Subcutaneous abdominal adipose tissue (tissue), 5 donors: ENCODE results near the gene CIROP.
A peak's percentile ranks its signal among the peaks of the same experiment; 100 is the strongest.

Experiments used
- H3K27ac ChIP-seq: one replicate; pipeline ENCODE4 v1.7.0; 2013; ENCODE audit warnings: low read depth, mild to moderate bottlenecking, inconsistent platforms, low read length, moderate library complexity
- H3K27me3 ChIP-seq, 5 donors: one replicate each; pipeline ENCODE4 v1.7.0; 2013; ENCODE audit warnings: low read length in 5 of 5, inconsistent platforms in 1 of 5; ENCODE audit not compliant: control insufficient read depth in 5 of 5, insufficient read depth in 4 of 5
- H3K36me3 ChIP-seq, 5 donors: one replicate each; pipeline ENCODE4 v1.7.0; 2013; ENCODE audit warnings: low read length in 5 of 5; ENCODE audit not compliant: control insufficient read depth in 5 of 5, insufficient read depth in 5 of 5
- H3K4me1 ChIP-seq, 5 donors: one replicate each; pipeline ENCODE4 v1.7.0; 2013; ENCODE audit warnings: low read length in 5 of 5, mild to moderate bottlenecking in 3 of 5, moderate library complexity in 1 of 5; ENCODE audit not compliant: control insufficient read depth in 5 of 5, insufficient read depth in 5 of 5
- H3K4me3 ChIP-seq, 5 donors: one replicate each; pipeline ENCODE4 v1.7.0; 2013; ENCODE audit warnings: low read length in 5 of 5, low read depth in 1 of 5
- H3K9ac ChIP-seq, 5 donors: one replicate each; pipeline ENCODE4 v1.7.0; 2013; ENCODE audit warnings: low read length in 5 of 5, mild to moderate bottlenecking in 4 of 5, moderate library complexity in 3 of 5
- H3K9me3 ChIP-seq, 5 donors: one replicate each; pipeline ENCODE4 v1.7.0; 2013; ENCODE audit warnings: low read length in 5 of 5; ENCODE audit not compliant: control insufficient read depth in 5 of 5
- donor health status: healthy.
- donor health status: healthy.
- donor health status: healthy.
- donor health status: healthy.
- donor health status: healthy.

CIROP gene

GRCh38 chr14:23145794-23146350, 41.1 kb upstream of the CIROP start:
- Histone ChIP-seq H3K4me1 (peaks cover 0 to 34% (median 22%) of the 10 kb centered on the region in 5 donors), H3K36me3 (no peaks in the 10 kb centered on the region), H3K9ac (peak overlapping the region in 2 of 5 donors; percentile 31 to 47), H3K9me3 (no peaks in the 10 kb centered on the region), H3K27ac (peak overlapping the region; percentile 12), H3K4me3 (no peak overlapping the region), H3K27me3 (no peaks in the 10 kb centered on the region)

GRCh38 chr14:23143911-23144310, 39.1 kb upstream of the CIROP start:
- Histone ChIP-seq H3K9me3 (no peaks in the 10 kb centered on the region), H3K27ac (no peak overlapping the region), H3K4me1 (peaks cover 0 to 34% (median 22%) of the 10 kb centered on the region in 5 donors), H3K36me3 (peaks cover 0 to 15% (median 14%) of the 10 kb centered on the region in 5 donors), H3K9ac (no peak overlapping the region), H3K27me3 (no peaks in the 10 kb centered on the region), H3K4me3 (no peak overlapping the region)

- Histone ChIP-seq H3K9ac (no peak overlapping the region), H3K36me3 (peaks cover 0 to 26% (median 20%) of the 10 kb centered on the region in 5 donors), H3K9me3 (no peaks in the 10 kb centered on the region), H3K27me3 (no peaks in the 10 kb centered on the region), H3K4me3 (no peak overlapping the region), H3K4me1 (peaks cover 0 to 34% (median 22%) of the 10 kb centered on the region in 5 donors), H3K27ac (no peak overlapping the region)
These were observed 38.0 kb upstream of the CIROP start for GRCh38 chr14:23142826-23143225.

- Histone ChIP-seq H3K27ac (peak overlapping the region; percentile 58), H3K9me3 (no peaks in the 10 kb centered on the region), H3K4me3 (no peak overlapping the region), H3K4me1 (peaks cover 0 to 34% (median 20%) of the 10 kb centered on the region in 5 donors), H3K36me3 (peaks cover 0 to 35% (median 26%) of the 10 kb centered on the region in 5 donors), H3K9ac (no peak overlapping the region), H3K27me3 (no peaks in the 10 kb centered on the region)
These were observed 37.1 kb upstream of the CIROP start for GRCh38 chr14:23141706-23142444.

- H3K27ac ChIP-seq: no peak overlapping the region
- H3K36me3 ChIP-seq: peaks cover 0 to 45% (median 36%) of the 10 kb centered on the region in 5 donors
- no peaks in the 10 kb centered on the region for H3K27me3 ChIP-seq
- H3K4me3 ChIP-seq: no peak overlapping the region
- no peaks in the 10 kb centered on the region for H3K9me3 ChIP-seq
- H3K9ac ChIP-seq: no peak overlapping the region
- peaks cover 0 to 19% (median 7%) of the 10 kb centered on the region in 5 donors for H3K4me1 ChIP-seq
These were observed 35.6 kb upstream of the CIROP start for GRCh38 chr14:23140371-23140770.

- no peak overlapping the region for H3K4me3 ChIP-seq
- no peak overlapping the region for H3K9ac ChIP-seq
- H3K27ac ChIP-seq: no peak overlapping the region
- H3K27me3 ChIP-seq: no peaks in the 10 kb centered on the region
- H3K36me3 ChIP-seq: peaks cover 0 to 45% (median 36%) of the 10 kb centered on the region in 5 donors
- peaks cover 0 to 18% (median 7%) of the 10 kb centered on the region in 5 donors for H3K4me1 ChIP-seq
- H3K9me3 ChIP-seq: no peaks in the 10 kb centered on the region
These were observed 35.1 kb upstream of the CIROP start for GRCh38 chr14:23139874-23140273.

GRCh38 chr14:23137813-23138535, 33.2 kb upstream of the CIROP start:
- H3K27me3 ChIP-seq: no peaks in the 10 kb centered on the region
- no peaks in the 10 kb centered on the region for H3K9me3 ChIP-seq
- peaks cover 0 to 14% (median 7%) of the 10 kb centered on the region in 5 donors for H3K4me1 ChIP-seq
- H3K27ac ChIP-seq: no peak overlapping the region
- no peak overlapping the region for H3K9ac ChIP-seq
- H3K36me3 ChIP-seq: peaks cover 0 to 45% (median 36%) of the 10 kb centered on the region in 5 donors
- H3K4me3 ChIP-seq: no peak overlapping the region

- Histone ChIP-seq H3K9me3 (no peaks in the 10 kb centered on the region), H3K27ac (no peak overlapping the region), H3K27me3 (no peaks in the 10 kb centered on the region), H3K4me3 (no peak overlapping the region), H3K4me1 (peaks cover 0 to 7% (median under 1%) of the 10 kb centered on the region in 5 donors), H3K36me3 (peaks cover 0 to 45% (median 36%) of the 10 kb centered on the region in 5 donors), H3K9ac (no peak overlapping the region)
These were observed 32.5 kb upstream of the CIROP start for GRCh38 chr14:23137192-23137812.

- Histone ChIP-seq H3K4me3 (no peak overlapping the region), H3K4me1 (peaks cover 0 to 1% (median 0%) of the 10 kb centered on the region in 5 donors), H3K9ac (no peak overlapping the region), H3K36me3 (peaks cover 0 to 46% (median 36%) of the 10 kb centered on the region in 5 donors), H3K27ac (no peak overlapping the region), H3K9me3 (no peaks in the 10 kb centered on the region), H3K27me3 (no peaks in the 10 kb centered on the region)
These were observed 31.9 kb upstream of the CIROP start for GRCh38 chr14:23136566-23137133.
